Spinal cord (tissue), 10 donors: ENCODE measurements around the gene RORC. TPM values are rescaled to one million over a fixed set of nuclear protein-coding genes. Genes with fewer than 3 reads are reported as not detected.
A peak's percentile ranks its signal among the peaks of the same experiment; 100 is the strongest.

Experiments
- DNase-seq, 6 donors: peaks; one replicate each; pipeline versions ENCODE4 v3.0.0 to v3.0.0-alpha.2; 2013 to 2015; ENCODE audit warnings: low spot score in 6 of 6, low read depth in 4 of 6
- H3K27ac ChIP-seq: one replicate; pipeline ENCODE4 v1.5.1; 2013; ENCODE audit warnings: low read depth, low read length, control low read depth
- H3K27me3 ChIP-seq: one replicate; pipeline ENCODE4 v1.6.1; 2013; ENCODE audit warnings: low read length; ENCODE audit not compliant: control insufficient read depth, insufficient read depth
- H3K36me3 ChIP-seq: one replicate; pipeline ENCODE4 v1.6.1; 2013; ENCODE audit warnings: low read length; ENCODE audit not compliant: control insufficient read depth, insufficient read depth
- H3K4me1 ChIP-seq: one replicate; pipeline ENCODE4 v1.6.1; 2013; ENCODE audit warnings: low read length; ENCODE audit not compliant: control insufficient read depth, insufficient read depth
- H3K4me3 ChIP-seq: one replicate; pipeline ENCODE4 v1.5.1; 2013; ENCODE audit warnings: low read depth, low read length, control low read depth
- H3K9me3 ChIP-seq: one replicate; pipeline ENCODE4 v1.6.1; 2013; ENCODE audit warnings: low read length; ENCODE audit not compliant: control insufficient read depth, insufficient read depth
- WGBS: methylation state at CpG from one replicate; pipeline ENCODE4 v1.1.5; 2013; ENCODE audit warnings: missing lambda C conversion rate; ENCODE audit not compliant: insufficient coverage; 5-methylcytosine and 5-hydroxymethylcytosine counted together
- polyA plus RNA-seq, 2 donors: library from polyadenylated mRNA; unstranded; fragments of 120-200 nt; gene quantifications; one replicate each; pipeline ENCODE4 v1.2.1, GENCODE V29; 2013; ENCODE audit not compliant: insufficient read length in 2 of 2
- total RNA-seq, 2 donors: library from RNA; depleted of rRNA in 1 of 2; stranded (reverse); fragments of 120-200 nt in 1 of 2; fragments of >200 nt in 1 of 2; gene quantifications; one replicate each; pipeline versions ENCODE4 v1.2.3 to v1.2.4, GENCODE V29; 2013 to 2014
- donor health status: healthy.

Gene RORC
- total and polyA plus RNA-seq, 4 donors = 0.15 to 0.44 (median 0.17) TPM; not detected in 1

DNA sequence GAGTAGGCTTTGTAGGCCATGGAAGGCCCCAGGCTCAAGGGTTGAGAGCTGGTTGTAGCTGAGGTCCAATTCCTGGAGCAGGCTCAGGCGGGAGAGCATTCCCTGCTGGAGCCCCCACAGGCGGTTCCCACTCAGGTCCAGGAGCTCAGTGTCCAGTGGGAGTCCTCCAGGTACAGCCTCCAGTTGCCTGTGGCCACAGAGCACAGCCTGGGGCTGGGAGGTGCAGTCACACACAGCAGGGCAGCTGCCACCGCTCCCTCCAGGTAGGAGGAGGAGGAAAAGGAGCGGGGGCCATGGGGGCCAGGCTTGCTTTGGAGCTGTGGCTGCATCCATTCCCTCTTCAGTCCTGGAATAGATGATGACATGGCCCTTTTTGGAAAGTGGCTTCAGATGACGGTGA lies 29.2 kb downstream of the RORC start:
- Histone ChIP-seq H3K9me3 (no peaks in the 10 kb centered on the region), H3K27ac (no peak overlapping the region), H3K4me1 (peaks cover 18% of the 10 kb centered on the region), H3K36me3 (peaks cover 11% of the 10 kb centered on the region), H3K4me3 (no peak overlapping the region), H3K27me3 (no peaks in the 10 kb centered on the region)
- 92% methylated on average over 5 of the region's 5 CpGs for WGBS
- no peak for DNase-seq

DNA sequence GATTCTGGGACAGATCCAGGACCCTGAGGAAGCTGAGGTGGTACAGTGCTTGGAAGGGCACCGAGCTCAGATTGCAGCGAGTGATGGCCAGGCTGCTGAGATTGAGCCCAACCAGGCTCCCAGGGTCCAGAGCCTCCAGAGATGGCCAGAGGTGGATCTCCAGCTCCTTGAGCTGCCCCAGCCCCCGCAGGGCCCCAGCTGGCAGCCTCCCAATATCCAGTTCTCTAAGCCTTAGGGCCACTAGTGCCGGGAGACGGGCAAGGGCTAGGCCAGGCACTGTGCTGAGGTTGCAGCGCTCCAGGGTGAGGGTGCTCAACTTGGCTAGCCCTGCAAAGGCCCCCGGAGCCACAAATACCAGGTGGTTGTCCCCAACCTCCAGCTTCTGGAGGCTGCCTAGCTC lies 29.8 kb downstream of the RORC start:
- Histone ChIP-seq H3K36me3 (peaks cover 11% of the 10 kb centered on the region), H3K4me3 (no peak overlapping the region), H3K4me1 (peaks cover 15% of the 10 kb centered on the region), H3K9me3 (no peaks in the 10 kb centered on the region), H3K27me3 (no peaks in the 10 kb centered on the region), H3K27ac (no peak overlapping the region)
- DNase-seq = no peak
- WGBS = 85% methylated on average over 7 of the region's 7 CpGs

DNA sequence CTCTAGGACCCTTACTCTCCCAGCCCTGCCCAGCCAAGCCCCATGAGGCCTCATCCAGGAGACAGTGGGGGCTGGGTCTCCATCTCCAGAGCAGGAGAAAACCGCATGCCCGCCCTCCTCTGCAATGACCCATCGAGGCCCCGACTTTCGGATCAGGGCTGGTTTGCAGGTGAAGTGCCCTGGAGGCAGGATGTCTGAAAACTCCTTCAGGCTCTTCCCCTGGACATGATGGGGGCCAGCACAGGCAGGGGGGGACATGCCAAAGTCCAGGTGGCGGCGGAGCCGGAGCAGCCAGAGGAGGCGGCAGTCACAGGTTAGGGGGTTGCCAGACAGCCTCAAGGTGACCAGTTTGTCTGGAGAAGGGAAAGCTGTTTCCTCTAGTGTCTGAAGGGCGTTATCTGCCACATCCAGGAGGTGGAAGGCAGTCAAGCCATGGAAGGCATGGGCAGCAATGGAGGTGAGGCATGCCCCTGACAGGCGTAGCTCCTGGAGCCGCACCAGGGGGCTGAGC lies 30.2 kb downstream of the RORC start:
- WGBS = 94% methylated on average over 12 of the region's 12 CpGs
- no peak overlapping the region for H3K27ac ChIP-seq

GRCh38 chr1:151800830-151801229 lies 30.8 kb downstream of the RORC start:
- peaks cover 11% of the 10 kb centered on the region for H3K36me3 ChIP-seq
- H3K9me3 ChIP-seq = no peaks in the 10 kb centered on the region
- no peak for DNase-seq
- H3K4me1 ChIP-seq = peaks cover 15% of the 10 kb centered on the region
- 74% methylated on average over 5 of the region's 8 CpGs for WGBS
- no peaks in the 10 kb centered on the region for H3K27me3 ChIP-seq
- H3K4me3 ChIP-seq = no peak overlapping the region
- H3K27ac ChIP-seq = no peak overlapping the region

More for the DNA sequence above, 30.2 kb downstream of the RORC start:
- no peaks in the 10 kb centered on the region for H3K27me3 ChIP-seq
- H3K36me3 ChIP-seq = peaks cover 11% of the 10 kb centered on the region
- H3K4me1 ChIP-seq = peaks cover 15% of the 10 kb centered on the region
- no peak for DNase-seq
- no peaks in the 10 kb centered on the region for H3K9me3 ChIP-seq
- no peak overlapping the region for H3K4me3 ChIP-seq

DNA sequence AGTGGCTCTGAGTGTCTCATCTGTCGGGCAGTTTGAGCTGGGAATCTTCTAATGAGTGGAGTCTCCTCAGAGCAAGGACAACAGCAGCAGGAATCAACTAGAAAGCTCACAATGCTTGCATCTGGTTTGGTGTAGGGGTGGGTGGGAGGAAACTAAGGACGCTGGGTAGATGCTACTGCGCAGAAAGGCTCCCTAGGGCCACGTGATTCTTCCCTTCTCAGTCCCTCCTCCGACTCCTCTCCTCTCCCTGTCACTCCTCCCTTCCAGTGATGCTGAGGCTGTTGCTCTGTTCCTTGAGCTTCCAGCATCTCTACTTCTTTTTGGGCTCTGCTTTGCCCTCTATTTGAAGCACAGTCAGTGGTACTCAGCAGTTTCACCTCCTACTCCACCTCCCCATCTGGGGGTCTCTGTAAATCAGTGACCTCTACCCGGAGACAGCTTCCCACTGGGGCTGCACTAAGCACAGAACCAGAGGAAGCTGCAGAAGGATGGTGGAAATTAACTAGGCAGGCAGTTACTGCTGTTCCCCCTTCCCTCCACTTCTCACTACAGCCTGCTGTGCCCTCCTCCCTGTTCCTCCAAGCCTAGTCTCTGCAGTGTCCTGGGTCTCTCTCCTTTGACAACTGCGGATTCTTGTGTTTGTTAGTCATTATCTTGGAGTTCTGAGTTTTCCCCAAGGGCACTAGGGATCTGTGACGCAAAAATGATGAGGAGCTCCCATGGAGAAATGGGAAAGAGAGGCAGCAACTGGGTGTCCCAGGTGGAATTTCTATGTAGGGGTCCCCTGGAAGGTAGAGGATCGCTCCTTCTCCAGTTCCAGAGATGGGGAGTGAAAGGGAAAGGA lies 32.2 kb downstream of the RORC start:
- Histone ChIP-seq H3K4me1 (peaks cover 7% of the 10 kb centered on the region), H3K27ac (no peak overlapping the region), H3K27me3 (no peaks in the 10 kb centered on the region), H3K9me3 (no peaks in the 10 kb centered on the region), H3K4me3 (no peak overlapping the region), H3K36me3 (peaks cover 9% of the 10 kb centered on the region)
- 24% methylated on average over 6 of the region's 9 CpGs for WGBS
- DNase-seq = peak in 5 of 6 donors; percentile 20 to 83 (median 24)

DNA sequence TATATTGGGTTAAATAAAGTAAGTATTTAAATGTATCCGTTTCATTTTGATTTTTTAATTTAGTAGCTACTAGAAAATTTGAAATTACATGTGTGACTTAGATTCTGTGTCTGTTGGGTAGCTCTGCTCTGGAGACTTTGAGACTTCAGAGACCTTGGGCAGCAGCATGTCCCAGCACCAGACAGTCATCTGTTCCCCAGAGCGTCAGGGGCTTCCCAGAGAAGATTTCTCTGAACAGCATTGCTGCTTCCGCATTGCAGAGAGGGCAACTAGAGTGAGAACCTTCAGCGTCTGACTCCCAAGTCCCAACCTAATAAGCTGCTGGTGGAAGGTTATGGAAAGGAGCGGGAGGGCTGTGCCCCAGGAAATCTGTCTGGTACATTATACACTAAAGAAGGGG lies 33.0 kb downstream of the RORC start:
- 76% methylated on average over 2 of the region's 5 CpGs for WGBS
- H3K36me3 ChIP-seq = peaks cover 9% of the 10 kb centered on the region
- H3K4me3 ChIP-seq = no peak overlapping the region
- peaks cover 7% of the 10 kb centered on the region for H3K4me1 ChIP-seq
- H3K27me3 ChIP-seq = no peaks in the 10 kb centered on the region
- no peak for DNase-seq
- no peak overlapping the region for H3K27ac ChIP-seq
- H3K9me3 ChIP-seq = no peaks in the 10 kb centered on the region

DNA sequence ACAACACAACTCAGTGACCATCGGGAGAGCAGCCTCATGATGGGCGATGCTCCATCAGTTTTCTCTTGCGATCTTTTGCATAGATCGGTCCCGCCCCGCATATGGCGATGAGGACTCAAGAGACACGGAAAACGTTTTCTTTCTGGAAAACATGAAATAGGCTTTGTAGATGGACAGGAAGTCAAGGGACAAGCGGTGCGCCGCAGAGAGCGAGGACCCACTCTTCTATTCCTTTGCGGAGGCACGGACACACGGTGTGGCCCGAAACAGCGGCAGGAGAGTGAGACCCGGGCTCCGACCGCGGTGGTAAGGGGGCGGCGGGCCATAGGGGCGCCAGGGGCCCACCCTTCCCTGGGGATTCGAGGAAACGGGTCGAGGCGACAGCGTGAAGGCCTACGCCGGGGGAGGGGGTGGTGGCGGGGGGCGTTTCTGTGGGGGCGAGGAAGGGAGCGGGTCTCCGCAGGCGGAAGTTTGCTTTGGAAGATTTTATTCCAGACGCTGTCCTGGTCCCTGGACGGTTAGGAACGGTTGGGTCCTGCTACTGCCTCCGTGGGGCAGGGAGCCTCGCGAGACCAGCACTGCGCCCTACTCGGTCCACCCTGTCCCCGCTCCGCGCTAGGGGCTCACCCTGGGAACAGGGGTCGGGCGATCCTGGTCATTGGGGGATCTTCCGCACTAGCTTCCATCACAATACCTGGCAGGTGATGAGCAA lies 40.5 kb downstream of the RORC start:
- Histone ChIP-seq H3K4me1 (no peaks in the 10 kb centered on the region), H3K4me3 (peak overlapping the region; percentile 83), H3K36me3 (no peaks in the 10 kb centered on the region), H3K27ac (peak overlapping the region; percentile 82), H3K9me3 (no peaks in the 10 kb centered on the region), H3K27me3 (no peaks in the 10 kb centered on the region)
- WGBS = 0% methylated on average over 41 of the region's 52 CpGs
- peak in 2 of 6 donors; percentile 2 to 41 for DNase-seq

DNA sequence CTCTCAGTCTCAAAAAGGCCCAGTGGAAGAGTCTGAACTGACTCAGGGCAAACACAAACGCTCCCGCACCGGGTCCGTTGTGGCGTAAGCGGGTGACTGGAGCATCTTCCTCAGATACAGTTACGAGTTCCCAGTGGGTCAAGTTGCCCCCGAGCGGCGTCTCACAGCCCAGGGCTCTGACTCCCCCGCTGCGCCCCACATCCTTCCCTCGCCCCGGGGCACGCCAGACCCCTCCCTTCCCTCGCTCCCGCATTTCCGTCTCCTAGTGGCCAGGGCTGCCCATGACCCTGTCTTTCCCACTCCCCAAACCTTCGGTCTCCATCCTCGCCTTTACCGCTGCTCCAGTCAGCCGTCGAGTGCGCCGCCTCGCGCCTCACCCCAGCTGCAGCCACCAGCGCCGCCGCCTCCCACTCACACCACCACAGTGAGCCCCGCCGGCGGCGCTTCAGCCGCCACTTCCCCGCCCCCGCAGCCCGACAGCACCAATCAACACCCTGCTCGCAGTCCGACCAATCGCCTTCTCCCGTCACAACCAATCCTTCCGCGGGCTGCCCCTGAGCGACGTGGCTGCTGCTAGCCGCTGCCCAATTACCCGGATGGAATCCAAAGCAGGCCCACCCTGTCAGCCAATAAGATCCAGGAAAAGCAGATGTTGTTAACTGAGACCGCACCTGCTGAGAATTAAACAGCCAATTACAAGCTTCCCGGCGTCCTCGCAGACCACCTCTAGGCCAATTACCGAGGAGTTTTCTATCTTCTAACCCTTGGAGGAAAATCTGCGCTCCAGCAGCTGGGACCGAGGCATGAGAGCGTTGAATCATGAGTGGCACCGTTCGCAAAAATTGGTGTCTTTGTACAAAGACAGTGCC lies 41.3 kb downstream of the RORC start, which contains the start of gene TDRKH:
TDRKH (minus strand) TSS at position 430 of the 869 bp plus-strand sequence. CDS start 7,478 bp downstream, outside the sequence.
- H3K36me3 ChIP-seq = no peaks in the 10 kb centered on the region
- H3K9me3 ChIP-seq = no peaks in the 10 kb centered on the region
- under 1% methylated on average over 56 of the region's 58 CpGs for WGBS
- H3K4me1 ChIP-seq = no peaks in the 10 kb centered on the region
- peak within 1 kb of the TSS; percentile 82 for H3K27ac ChIP-seq
- DNase-seq = peak; percentile 92 to 100 (median 98)
- H3K27me3 ChIP-seq = no peaks in the 10 kb centered on the region
- H3K4me3 ChIP-seq = peak within 1 kb of the TSS; percentile 83

DNA sequence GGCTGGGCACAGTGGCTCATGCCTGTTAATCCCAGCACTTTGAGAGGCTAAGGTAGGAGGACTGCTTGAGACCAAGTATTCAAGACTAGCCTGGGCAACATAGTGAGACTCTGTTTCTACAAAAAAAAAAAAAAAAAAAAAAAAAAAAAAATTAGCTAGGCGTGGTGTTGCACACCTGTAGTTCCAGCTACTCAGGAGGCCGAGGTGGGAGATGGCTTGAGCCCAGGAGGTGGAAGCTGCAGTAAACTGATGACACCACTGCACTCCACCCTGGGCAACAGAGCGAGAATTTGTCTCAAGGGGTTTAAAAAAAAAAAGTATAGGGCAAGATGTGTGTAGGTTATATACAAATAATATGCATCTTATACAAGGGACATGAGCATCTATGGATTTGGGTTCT lies 43.9 kb downstream of the RORC start:
- no CpG with 5 or more reads among the region's 3 CpGs for WGBS
- DNase-seq = no peak
- H3K4me1 ChIP-seq = no peaks in the 10 kb centered on the region
- no peak overlapping the region for H3K4me3 ChIP-seq
- H3K27ac ChIP-seq = no peak overlapping the region
- H3K27me3 ChIP-seq = no peaks in the 10 kb centered on the region
- H3K9me3 ChIP-seq = no peaks in the 10 kb centered on the region
- H3K36me3 ChIP-seq = no peaks in the 10 kb centered on the region
